IMR-90 (cell line): ENCODE measurements around the gene FBXW8. TPM values are rescaled to one million over a fixed set of nuclear protein-coding genes. Genes with fewer than 3 reads are reported as not detected.

ENCODE experiments used
- ATAC-seq: fragments of 200-7000 bp; cut with Tn5 transposase; 2 replicates; pipeline ENCODE4 v1.9.1; 2020; ENCODE audit warnings: low read depth, mild to moderate bottlenecking, moderate library complexity
- BruUV-seq: library from RNA; stranded (reverse); fragments of 400-500 nt; replicated peaks from 2 replicates; lab custom pipeline; 2021; lab: Mats Ljungman, UMichigan
- CTCF ChIA-PET: fragments of 300-600 bp; formaldehyde crosslinking; extraction: SDS; loops from one replicate; lab custom pipeline; 2021; ENCODE audit warnings: antibody characterized with exemption; lab: Yijun Ruan, JAX
- POLR2A ChIA-PET: fragments of 300-600 bp; sonication (Branson Sonifier 250); formaldehyde crosslinking; loops from one replicate; lab custom pipeline; 2022; ENCODE audit warnings: antibody characterized with exemption; ENCODE audit not compliant: unreplicated experiment; lab: Charles Lee
- DNase-seq: peaks from one replicate; pipeline ENCODE4 v3.0.0; 2013
- H2AFZ ChIP-seq: replicated peaks from 2 replicates; pipeline ENCODE3; 2013; ENCODE audit warnings: low read length, mild to moderate bottlenecking; ENCODE audit not compliant: poor library complexity
- H2AK5ac ChIP-seq: 2 replicates; pipeline ENCODE4 v1.6.1; 2013; ENCODE audit warnings: low read depth, low read length, inconsistent platforms
- H2AK9ac ChIP-seq: replicated peaks from 2 replicates; pipeline ENCODE3; 2013; ENCODE audit warnings: mild to moderate bottlenecking, low read depth, low read length, moderate library complexity; ENCODE audit not compliant: poor library complexity
- H2BK120ac ChIP-seq: 2 replicates; pipeline ENCODE4 v1.6.1; 2013; ENCODE audit warnings: low read depth, low read length, inconsistent platforms
- H2BK15ac ChIP-seq: 3 replicates; pipeline ENCODE4 v1.6.1; 2013; ENCODE audit warnings: low read depth, low read length, inconsistent platforms
- H2BK20ac ChIP-seq: 2 replicates; pipeline ENCODE4 v1.6.1; 2013; ENCODE audit warnings: low read depth, mild to moderate bottlenecking, inconsistent platforms, low read length, moderate library complexity
- H2BK5ac ChIP-seq: 2 replicates; pipeline ENCODE4 v1.6.1; 2013; ENCODE audit warnings: mild to moderate bottlenecking, low read depth, low read length, inconsistent platforms; ENCODE audit not compliant: poor library complexity, severe bottlenecking
- H3K14ac ChIP-seq: replicated peaks from 2 replicates; pipeline ENCODE4 v1.6.1; 2013; ENCODE audit warnings: low read depth, low read length, inconsistent platforms
- H3K18ac ChIP-seq: 2 replicates; pipeline ENCODE4 v1.6.1; 2013; ENCODE audit warnings: low read depth, low read length, control low read depth
- H3K23ac ChIP-seq: 2 replicates; pipeline ENCODE4 v1.6.1; 2013; ENCODE audit warnings: low read depth, low read length, inconsistent platforms
- H3K27ac ChIP-seq: 2 replicates; pipeline ENCODE4 v1.5.1; 2013; ENCODE audit warnings: mild to moderate bottlenecking, control low read depth, low read length; ENCODE audit not compliant: insufficient read depth
- H3K27me3 ChIP-seq: 2 replicates; pipeline ENCODE4 v1.6.1; 2013; ENCODE audit warnings: low read length; ENCODE audit not compliant: control insufficient read depth, insufficient read depth
- H3K36me3 ChIP-seq: 2 replicates; pipeline ENCODE4 v1.6.1; 2013; ENCODE audit warnings: low read length, mixed read lengths; ENCODE audit not compliant: control insufficient read depth, insufficient read depth
- H3K4ac ChIP-seq: 2 replicates; pipeline ENCODE4 v1.6.1; 2013; ENCODE audit warnings: low read depth, low read length, inconsistent platforms
- H3K4me1 ChIP-seq: 2 replicates; pipeline ENCODE4 v1.6.1; 2013; ENCODE audit warnings: low read length, mixed read lengths; ENCODE audit not compliant: control insufficient read depth, insufficient read depth
- H3K4me2 ChIP-seq: 2 replicates; pipeline ENCODE4 v1.6.1; 2013; ENCODE audit warnings: low read depth, mild to moderate bottlenecking, control low read depth, low read length, moderate library complexity
- H3K4me3 ChIP-seq: 2 replicates; pipeline ENCODE4 v1.5.1; 2013; ENCODE audit warnings: low read depth, mild to moderate bottlenecking, control low read depth, low read length, moderate library complexity; ENCODE audit not compliant: insufficient read depth
- H3K56ac ChIP-seq: 2 replicates; pipeline ENCODE4 v1.6.1; 2013; ENCODE audit warnings: low read length, inconsistent platforms; ENCODE audit not compliant: insufficient read depth; ENCODE audit errors: extremely low read depth
- H3K79me1 ChIP-seq, 2 experiments: 2 replicates each; pipeline ENCODE4 v1.6.1; 2013; ENCODE audit warnings: low read length in 2 of 2, inconsistent platforms in 1 of 2, low read depth in 1 of 2
- H3K9ac ChIP-seq: 2 replicates; pipeline ENCODE4 v1.6.1; 2013; ENCODE audit warnings: low read depth, low read length, control low read depth
- H3K9me1 ChIP-seq: 2 replicates; pipeline ENCODE4 v1.6.1; 2013; ENCODE audit warnings: low read length, inconsistent platforms; ENCODE audit not compliant: insufficient read depth
- H3K9me3 ChIP-seq: 2 replicates; pipeline ENCODE4 v1.6.1; 2013; ENCODE audit warnings: low read length; ENCODE audit not compliant: control insufficient read depth, insufficient read depth
- H4K20me1 ChIP-seq: 2 replicates; pipeline ENCODE4 v1.6.1; 2013; ENCODE audit warnings: low read length, inconsistent platforms; ENCODE audit not compliant: insufficient read depth
- H4K5ac ChIP-seq: 2 replicates; pipeline ENCODE4 v1.6.1; 2013; ENCODE audit warnings: mild to moderate bottlenecking, low read depth, low read length, control low read depth
- H4K8ac ChIP-seq, 2 experiments: 2 replicates each; pipeline ENCODE4 v1.6.1; 2013; ENCODE audit warnings: low read depth in 2 of 2, low read length in 2 of 2, control low read depth in 1 of 2, inconsistent platforms in 1 of 2
- H4K91ac ChIP-seq: 2 replicates; pipeline ENCODE4 v1.6.1; 2013; ENCODE audit warnings: low read depth, low read length, inconsistent platforms; ENCODE audit not compliant: insufficient read depth
- CEBPB ChIP-seq: IDR thresholded peaks from 2 replicates; pipeline ENCODE4 v1.6.1; 2012; ENCODE audit warnings: low read depth, low read length, improper control_type of control experiment
- MAZ ChIP-seq: IDR thresholded peaks from 2 replicates; pipeline ENCODE4 v1.6.1; 2012; ENCODE audit warnings: low read depth, mild to moderate bottlenecking, low read length, improper control_type of control experiment, moderate library complexity, borderline replicate concordance
- POLR2A ChIP-seq: IDR thresholded peaks from 2 replicates; pipeline ENCODE4 v1.6.1; 2012; ENCODE audit warnings: mild to moderate bottlenecking, low read depth, low read length
- SMC3 ChIP-seq: fragments of 150-350 bp; IDR thresholded peaks from 2 replicates; pipeline ENCODE4 v1.6.1; 2016; ENCODE audit warnings: low read depth, mild to moderate bottlenecking, antibody characterized with exemption, low read length, moderate library complexity
- WGBS, 2 experiments: methylation state at CpG; one replicate each; pipeline versions ENCODE4 v1.1.5 to v1.1.7; 2013; ENCODE audit warnings: missing lambda C conversion rate in 2 of 2; ENCODE audit not compliant: insufficient read length in 1 of 2; ENCODE audit errors: extremely low coverage in 2 of 2; 5-methylcytosine and 5-hydroxymethylcytosine counted together
- dilution Hi-C: fragments of 300-500 bp; cut with HindIII; formaldehyde crosslinking; loops from one replicate; pipeline ENCODE4 v1.14.3; 2018; ENCODE audit warnings: low sequenced_read_pairs; ENCODE audit not compliant: unreplicated experiment
- in situ Hi-C: fragments of 300-500 bp; cut with MboI; formaldehyde crosslinking; loops from 3 replicates; pipeline ENCODE4 v1.14.3; 2019; ENCODE audit warnings: low sequenced_read_pairs, inconsistent platforms, mixed read lengths
- intact Hi-C: fragments of 100-400 bp; cut with micrococcal nuclease; formaldehyde crosslinking; loops from 2 replicates; pipeline ENCODE4 v1.10.0; 2022
- polyA plus RNA-seq, 3 experiments: library from polyadenylated mRNA; depleted of rRNA; stranded (reverse); fragments of >200 nt; gene quantifications; 2 replicates each; pipeline ENCODE4 v1.2.3, GENCODE V29; 2012; ENCODE audit warnings: low replicate concordance in 1 of 3
- total RNA-seq: library from RNA; depleted of rRNA; stranded (reverse); fragments of >200 nt; gene quantifications from 2 replicates; pipeline ENCODE4 v1.2.3, GENCODE V29; 2012

Gene FBXW8
- total and polyA plus RNA-seq, 2 of the 4 experiments (the other 2 are of a cell fraction), result 20.3 to 25.8 TPM

- Histone ChIP-seq H3K14ac (no peak overlapping the region), H3K23ac (0 out of 2 replicates have a peak overlapping the region, but pooled peaks have one; percentile 25), H2BK20ac (no peak overlapping the region), H2AFZ (no peak overlapping the region), H3K4ac (no peak overlapping the region), H4K8ac (no peak overlapping the region), H3K4me3 (no peak overlapping the region), H2AK9ac (no peak overlapping the region), H2BK5ac (no peak overlapping the region), H3K56ac (no peak overlapping the region), H4K5ac (no peak overlapping the region), H3K27me3 (no peaks in the 10 kb centered on the region), H3K36me3 (peaks cover 10% of the 10 kb centered on the region), H3K27ac (no peak overlapping the region), H3K18ac (no peak overlapping the region), H4K20me1 (peaks cover 39% of the 10 kb centered on the region), H2BK15ac (no peak overlapping the region), H2AK5ac (no peak overlapping the region), H3K9ac (no peak overlapping the region), H3K9me1 (peaks cover 27% of the 10 kb centered on the region; the same call in 1 of the 2 replicates), H3K79me1 (peaks cover 29 to 68% of the 10 kb centered on the region in 2 experiments), H3K4me1 (peaks cover 9% of the 10 kb centered on the region), H4K91ac (no peak overlapping the region), H3K4me2 (no peak overlapping the region), H2BK120ac (no peak overlapping the region), H3K9me3 (no peaks in the 10 kb centered on the region)
- in situ Hi-C loops, result no loop called here
- ChIA-PET CTCF (no interaction called here), POLR2A (no interaction called here)
- dilution Hi-C loops, result no loop called here
- TF ChIP-seq SMC3 (no peak), MAZ (no peak), CEBPB (no peak), POLR2A (no peak)
- DNase-seq (no peak), ATAC-seq (no peak)
- 100% methylated on average over 2 of the region's 9 CpGs; no CpG with 5 or more reads in 1 of the 2 experiments for WGBS, 2 experiments
- BruUV-seq, result no TSS peak
- intact Hi-C loops, result no loop called here
These were observed 16.6 kb downstream of the FBXW8 start for GRCh38 chr12:116927244-116927940.
